ENCODE results near the gene ACD.
"Not testable (repeated sequence)": the region's sequence is repeated elsewhere in the genome, so short reads cannot be mapped to it uniquely, and the experiment has no call there.

The ACD gene

DNA sequence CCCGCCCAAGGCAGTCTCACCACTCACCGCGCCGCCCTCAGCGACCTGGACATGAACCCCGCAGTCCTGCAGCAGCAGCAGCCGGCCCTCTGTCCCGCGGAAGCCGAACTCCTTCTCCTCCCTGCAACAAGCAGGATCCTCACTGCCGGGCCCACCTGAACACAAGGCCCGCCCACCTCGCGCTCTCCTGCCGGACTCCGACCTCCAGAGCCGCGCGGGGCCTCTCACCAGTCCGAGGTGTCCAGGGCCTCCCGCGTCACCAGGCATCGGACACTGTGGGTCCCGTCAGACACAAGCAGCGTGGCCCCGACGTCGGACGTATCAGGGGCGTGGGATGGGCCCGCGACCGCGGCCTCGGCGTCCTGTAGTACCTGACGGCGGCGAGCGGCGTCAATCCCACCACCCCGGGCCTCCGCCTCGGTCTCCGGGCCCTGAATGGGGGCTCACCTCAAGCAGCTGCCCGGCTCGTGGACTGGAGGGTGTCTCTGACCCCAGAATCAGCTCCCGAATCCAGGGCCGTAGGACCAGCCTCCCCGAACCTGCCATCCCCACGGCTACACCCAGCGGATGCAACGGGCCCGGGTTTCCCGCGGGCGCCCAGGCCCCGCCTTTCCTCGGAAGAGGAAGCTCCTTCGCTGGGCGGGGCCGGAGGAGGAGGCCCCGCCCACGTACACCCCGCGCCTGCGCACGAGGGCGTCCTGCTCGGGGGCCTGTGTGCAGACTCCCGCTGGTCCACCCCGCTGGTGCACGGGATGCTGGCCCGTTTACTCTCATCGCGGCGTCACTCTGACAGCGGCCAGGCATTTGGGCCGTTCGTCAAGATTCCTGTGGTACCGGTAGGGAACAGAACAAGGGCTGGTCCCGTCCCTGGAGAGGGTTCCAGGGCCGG, at the start of gene ACD:
TSS of gene ACD (minus strand) at position 586 of the 889 bp plus-strand sequence. CDS start at position 546, 40 bp downstream.
- peak; percentile 59 to 95 (median 86) for DNase-seq

DNA sequence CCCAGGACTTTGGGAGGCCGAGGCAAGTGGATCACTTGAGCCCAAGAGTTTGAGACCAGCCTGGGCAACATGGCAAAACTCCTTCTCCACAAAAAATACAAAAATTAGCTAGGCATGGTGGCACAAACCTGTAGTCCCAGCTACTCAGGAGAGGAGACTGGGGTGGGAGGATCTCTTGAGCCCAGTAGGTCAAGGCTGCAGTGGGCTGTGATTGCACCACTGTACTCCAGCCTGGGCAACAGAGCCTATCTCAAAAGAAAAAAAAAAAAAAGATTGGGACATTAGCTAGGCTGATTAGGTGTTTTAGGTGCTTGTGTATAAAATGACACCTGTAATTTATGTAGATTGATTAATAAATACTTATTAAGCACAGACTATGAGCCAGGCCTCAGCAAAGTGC, 49.0 kb upstream of the ACD start:
- no peak for DNase-seq

DNA sequence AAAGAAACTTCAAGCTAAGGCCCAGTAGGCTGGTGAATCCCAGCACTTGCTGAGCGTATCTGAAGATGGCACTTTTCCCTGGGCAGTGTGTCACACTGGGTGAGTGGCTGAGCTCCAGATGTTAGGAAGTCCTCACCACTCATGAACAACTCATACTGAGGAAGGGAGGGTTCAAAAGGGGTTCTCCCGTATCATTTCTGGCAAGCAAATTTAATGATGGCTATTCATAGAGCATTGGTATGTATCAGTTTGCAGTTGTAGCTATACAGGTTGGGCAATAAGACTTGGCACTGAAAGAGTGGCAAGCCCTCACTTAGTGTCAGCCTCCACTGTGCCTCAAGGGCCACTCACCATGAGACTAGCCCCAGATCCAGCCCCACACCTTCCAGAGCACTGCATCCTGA, 48.3 kb upstream of the ACD start:
- DNase-seq = no peak

DNA sequence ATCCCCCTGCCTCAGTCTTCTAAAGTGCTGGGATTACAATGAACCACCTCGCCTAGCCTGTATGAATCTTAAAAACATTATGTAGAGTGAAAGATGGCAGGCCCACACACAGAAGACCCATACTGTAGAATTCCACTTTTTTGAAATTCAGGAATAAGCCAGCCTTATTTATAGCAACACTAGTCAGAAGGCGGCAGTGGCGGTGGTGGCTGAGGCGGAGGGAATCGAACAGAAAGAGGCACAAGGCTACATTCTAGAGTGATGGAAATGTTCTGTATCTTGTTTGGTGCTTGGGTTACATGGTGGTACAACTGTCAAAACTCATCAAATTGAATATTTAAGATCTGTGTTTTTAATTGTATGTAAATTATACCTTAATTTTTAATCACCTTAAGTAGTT, 47.7 kb upstream of the ACD start:
- no peak for DNase-seq

DNA sequence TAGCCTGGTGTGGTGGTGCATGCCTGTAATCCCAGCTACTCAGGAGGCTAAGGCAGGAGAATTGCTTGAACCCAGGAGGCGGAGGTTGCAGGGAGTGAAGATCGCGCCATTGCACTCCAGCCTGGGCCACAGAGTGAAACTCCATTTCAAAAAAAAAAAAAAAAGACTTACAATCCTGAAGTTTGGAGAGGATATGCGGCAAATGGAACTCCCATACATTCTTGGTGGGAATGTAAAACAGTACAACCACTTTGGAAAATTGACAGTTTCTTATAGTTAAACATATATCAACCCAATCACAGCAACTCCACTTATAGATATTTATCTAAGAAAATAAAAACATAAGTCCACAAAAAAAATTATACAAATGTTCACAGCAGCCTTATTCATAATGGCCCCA, 47.1 kb upstream of the ACD start:
- no peak for DNase-seq

DNA sequence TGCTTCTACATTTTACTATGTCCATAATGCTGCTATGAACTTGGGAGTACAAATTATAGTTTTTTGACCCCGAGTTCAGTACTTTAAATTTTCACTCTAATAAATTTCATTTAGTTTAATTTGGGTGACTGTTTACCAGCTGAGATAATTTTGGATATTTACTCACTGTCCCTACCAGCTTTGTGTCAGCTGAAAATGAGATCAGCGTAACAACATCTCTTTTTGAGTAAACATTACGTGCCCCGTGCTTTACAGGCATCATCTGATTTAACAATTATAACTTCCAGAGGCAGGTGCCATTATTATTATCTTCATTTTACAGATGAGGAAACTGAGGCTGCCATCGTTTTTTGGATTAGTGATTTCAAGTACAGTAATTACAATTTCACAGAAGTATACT, 44.0 kb upstream of the ACD start:
- DNase-seq = no peak

DNA sequence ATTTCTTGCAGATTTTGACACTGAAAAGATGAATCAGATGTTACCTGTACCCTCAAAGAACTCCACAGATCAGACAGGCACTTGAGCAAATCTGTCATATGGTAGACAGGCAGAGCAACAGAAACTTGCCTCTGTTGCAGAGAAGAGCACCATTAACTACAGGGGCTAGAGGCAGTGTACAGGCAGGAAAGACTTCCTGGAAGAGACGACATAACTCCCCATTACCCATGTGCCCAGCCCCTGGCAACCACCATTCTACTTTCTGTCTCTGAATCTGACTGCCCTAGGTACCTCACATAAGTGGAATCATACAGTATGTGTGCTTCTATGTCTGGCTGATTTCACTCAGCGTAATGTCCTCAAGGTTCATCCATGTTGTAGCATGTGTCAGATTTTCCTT, 43.6 kb upstream of the ACD start:
- DNase-seq = no peak

DNA sequence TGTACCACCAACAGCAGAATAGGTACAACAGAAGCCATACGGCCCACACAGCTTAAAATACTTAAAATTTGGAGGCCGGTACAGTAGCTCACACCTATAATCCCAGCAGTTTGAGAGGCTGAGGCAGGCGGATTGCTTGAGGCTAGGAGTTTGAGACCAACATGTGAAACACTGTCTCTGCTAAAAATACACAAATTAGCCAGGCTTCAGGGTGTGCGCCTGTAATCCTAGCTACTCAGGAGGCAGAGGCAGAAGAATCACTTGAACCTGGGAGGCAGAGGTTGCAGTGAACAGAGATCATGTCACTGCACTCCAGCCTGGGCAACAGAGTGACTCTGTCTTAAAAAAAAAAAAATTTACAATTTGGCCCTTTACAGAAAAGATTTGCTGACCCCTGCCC, 42.1 kb upstream of the ACD start:
- no peak for DNase-seq

DNA sequence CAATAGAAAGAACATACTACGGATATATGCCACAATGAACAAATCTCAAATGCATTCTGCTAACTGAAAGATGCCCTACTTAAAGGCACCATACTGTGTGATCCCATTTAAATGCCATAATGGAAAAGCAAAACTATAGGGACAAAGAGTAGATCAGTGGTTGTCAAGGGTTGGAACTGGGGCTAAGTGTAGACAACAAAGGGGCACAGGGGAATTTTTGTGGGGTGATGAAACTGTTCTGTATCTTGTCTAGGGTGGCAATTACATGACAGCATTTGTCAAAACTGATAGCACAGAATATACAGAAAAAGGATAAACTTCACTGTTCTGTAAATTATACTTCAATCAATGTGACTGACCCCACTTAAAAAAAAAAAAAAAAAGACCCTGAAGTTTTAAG, 41.4 kb upstream of the ACD start:
- no peak for DNase-seq

DNA sequence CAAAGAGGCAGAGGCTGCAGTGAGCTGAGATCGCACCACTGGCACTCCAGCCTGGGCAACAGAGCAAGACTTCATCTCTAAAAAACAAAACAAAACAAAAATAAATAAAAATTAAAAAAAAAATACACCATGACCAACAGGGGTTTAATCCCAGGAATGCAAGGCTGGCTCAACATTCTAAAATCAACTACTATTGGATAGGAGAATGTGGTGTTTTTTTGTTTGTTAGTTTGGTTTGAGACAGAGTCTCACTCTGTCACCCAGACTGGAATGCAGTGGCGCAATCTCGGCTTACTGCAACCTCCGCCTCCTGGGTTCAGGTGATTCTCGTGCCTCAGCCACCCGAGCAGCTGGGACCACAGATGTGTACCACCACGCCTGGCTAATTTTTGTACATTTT, 39.2 kb upstream of the ACD start:
- no peak for DNase-seq

DNA sequence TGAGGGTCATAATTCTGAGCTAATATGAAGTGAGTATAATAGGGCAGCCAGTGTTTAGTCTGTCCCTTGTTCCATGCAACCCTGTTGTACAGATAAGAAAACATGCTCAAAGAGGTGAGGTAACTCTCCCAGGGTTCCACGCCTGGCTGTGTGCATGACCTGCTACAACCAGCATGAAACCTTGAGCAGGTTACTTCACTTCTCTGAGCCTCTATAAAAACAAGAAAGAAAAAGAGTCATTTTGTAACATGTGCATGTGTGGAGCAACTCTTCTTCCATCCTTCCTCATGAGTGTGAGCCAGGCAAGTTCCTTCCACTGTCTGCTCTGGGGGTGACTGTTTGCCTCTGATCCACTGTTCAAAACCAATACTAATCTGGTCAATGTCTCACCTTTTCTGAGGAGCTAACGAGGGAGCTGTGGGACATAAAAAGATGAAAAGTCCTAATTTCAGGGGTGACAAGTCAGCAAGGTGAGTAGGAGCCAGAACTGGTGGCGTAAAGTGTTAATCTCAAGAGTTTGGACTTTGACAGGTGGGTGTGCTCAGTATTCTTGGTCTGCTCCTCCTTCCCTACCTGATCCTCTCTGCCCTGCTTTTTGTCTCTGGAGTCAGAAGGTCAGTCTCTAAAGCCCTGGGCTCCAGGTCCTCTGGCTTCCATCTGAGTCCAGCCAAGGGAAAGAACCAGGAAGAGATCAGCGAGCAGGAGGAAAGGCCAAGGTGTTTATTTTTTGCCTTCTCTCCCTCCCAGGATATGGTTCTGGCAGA, 37.5 kb upstream of the ACD start:
- no peak for DNase-seq

DNA sequence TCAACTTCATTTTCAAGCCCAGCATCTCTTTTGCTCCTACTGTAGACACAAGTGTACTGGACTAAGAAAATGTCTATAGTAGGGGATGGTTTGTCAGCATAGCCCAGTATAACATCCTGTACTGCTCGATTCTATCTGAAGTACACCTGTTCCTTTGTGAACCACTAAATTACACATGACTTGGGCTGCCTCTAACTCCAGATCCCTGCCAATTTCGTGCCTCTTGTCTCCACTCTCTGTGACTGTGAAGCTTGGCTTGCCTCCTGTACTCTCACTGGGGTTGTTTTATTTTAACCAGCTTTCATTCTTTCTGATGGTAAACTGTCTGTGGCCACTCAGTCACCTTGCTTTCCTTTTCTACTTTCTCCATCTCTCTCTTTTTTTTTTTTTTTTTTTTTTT, 34.6 kb upstream of the ACD start:
- no peak for DNase-seq

DNA sequence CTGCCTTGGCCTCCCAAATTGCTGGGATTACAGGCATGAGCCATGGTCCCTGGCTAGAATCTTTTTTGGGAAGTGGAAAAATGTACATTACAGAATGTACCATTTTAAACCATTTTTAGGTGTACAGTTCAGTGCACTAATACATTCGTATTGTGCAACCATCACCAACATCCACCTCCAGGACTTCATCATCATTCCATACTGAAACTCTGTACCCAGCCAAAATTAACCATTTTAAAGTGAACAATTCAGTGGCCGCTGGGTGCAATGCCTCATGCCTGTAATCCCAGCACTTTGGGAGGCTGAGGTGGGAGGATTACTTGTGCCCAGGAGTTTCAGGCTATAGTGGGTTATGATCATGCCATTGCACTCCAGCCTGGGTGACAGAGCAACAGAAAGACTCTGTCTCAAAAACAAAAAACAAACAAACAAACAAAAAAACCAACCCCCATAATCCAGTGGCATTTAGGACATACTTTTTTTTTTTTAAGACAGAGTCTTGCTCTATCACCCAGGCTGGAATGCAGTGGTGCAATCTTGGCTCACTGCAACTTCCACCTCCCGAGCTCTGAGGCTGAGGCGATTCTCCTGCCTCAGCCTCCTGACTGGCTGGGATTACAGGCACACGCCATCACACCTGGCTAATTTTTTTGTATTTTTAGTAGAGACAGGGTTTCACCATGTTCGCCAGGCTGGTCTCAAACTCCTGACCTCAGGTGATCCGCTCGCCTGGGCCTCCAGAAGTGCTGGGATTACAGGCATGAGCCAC, 33.6 kb upstream of the ACD start:
- not testable (repeated sequence) for DNase-seq

DNA sequence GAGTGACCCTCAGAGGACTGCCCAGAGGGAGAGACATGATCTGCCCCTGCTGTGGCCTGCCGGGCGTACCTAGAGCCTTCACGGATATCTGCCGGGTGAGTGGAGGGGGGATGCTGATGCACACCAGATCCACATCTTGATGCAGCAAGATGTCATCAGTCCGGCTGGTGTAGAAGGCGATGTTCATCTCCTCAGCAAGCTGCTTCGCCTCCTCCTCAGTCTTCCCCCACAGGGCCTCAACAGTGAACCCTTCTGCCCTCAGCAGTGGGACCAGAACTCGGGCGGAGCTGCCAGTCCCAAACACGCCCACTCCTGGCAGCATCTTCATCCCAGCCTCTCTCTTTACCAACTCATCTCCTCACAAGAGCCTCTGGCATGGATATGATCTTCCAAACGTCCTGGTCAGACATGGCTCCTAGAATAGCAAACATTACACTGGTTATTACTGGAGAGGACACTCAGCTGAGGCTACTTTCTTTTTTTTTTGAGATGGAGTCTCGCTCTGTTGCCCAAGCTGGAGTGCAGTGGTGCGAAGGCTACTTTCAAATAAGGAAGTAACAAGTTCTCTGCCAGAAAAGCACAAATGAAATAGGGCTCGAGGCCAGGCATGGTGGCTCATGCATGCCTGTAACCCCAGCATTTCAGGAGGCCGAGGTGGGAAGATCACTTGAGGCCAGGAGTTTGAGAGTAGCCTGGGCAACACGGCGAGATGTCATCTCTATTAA, 25.5 kb upstream of the ACD start:
- no peak for DNase-seq

DNA sequence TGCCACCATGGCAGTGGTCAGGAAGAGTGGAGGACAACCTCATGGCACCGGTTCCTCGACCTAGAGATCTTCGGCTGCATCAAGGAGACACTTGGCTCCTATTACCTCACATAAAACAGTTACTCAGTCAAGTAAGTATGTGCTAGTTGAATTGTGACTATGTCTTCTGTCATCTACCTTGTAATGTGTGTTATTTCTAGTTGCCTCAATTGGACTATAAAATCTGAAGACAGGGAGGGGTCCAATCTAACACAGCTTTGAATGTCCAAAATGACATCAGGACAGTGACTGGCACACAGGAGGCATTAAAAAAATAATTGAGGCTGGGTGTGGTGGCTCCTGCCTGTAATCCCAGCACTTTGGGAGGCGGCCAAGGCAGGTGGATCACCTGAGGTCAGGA, 23.7 kb upstream of the ACD start:
- DNase-seq = no peak

DNA sequence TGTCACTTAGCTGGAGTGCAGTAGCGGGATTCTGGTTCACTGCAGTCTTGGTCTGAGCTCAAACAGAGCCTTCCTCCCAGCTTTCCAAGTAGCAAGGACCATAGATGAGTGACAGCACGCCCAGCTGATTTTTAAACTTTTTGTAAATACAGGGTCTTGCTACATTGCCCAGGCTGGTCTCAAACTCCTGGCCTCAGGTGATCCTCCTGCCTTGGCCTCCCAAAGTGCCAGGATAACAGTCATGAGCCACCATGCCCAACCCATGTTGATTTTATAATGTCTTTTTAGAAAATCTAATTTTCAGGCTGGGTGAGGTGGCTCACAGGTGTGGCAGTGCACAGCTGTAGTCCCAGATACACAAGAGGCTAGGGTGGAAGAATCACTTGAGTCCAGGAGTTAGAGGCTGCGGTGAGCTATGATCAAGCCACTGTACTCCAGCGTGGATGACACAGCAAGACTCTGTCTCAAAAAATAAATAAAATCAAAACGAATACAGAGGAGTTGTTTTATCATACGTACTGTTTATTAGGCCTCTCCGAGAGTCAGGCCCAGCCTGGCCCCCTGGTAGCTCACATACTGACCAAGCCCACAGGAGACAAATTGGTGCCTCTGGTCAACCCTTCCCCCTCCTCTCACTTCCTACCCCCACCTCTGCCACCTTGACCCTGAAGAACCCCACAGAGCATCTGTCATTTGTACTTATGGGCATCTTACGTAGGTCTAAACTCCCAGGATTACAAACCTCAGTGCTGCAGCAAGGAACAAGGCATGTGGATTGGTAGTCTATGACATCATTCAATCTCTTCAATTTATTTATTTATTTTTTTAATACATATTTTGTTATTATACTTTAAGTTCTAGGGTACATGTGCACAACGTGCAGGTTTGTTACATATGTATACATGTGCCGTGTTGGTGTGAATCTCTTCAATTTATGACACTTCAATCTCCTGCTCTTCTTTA, 20.2 kb upstream of the ACD start:
- DNase-seq = no peak

DNA sequence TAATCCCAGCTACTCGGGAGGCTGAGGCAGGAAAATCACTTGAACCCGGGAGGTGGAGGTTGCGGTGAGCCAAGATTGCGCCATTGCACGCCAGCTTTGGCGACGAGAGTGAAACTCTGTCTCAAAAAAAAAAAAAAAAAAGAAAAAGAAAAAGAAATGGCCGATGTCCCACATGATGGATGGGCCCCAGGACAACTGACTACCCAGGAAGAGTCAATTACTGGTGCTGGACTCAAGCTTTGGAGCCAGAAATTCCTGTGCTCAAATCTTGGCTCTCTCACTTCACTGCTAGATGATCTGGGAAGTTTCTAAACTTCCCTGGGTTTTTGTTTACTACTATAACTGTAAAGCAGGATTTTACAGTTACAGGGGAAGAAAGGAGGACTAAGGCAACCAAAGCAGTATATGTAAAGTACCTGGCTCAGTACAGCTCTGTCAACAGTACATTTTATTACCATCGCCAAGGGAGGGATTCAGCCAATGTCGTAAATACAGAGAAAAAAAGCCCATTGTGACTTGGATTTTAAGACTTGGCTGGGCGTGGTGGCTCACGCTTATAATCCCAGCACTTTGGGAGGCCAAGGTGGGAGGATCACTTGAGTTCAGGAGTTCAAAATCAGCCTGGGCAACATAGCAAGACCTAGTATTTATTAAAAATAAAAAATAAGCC, 18.4 kb upstream of the ACD start:
- DNase-seq = no peak

DNA sequence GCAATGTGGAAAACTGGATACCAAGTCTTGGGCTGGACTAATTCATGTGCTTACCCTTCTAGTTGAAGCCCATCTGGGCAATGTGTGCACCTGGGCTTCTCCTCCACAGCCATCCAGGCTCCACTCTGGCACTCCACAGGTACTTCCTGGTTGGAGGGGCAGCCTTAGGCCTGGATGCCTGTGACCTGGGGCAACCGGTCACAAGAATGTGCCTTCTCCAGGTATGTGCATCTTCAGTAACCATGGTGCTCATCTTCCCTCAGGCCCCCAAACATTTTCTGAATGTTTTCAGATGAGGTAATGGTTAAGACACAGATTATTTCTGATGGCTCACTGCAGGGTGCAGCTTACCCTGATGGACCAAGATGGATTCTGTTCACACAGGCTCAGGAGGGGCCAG, 17.7 kb upstream of the ACD start:
- DNase-seq = no peak

DNA sequence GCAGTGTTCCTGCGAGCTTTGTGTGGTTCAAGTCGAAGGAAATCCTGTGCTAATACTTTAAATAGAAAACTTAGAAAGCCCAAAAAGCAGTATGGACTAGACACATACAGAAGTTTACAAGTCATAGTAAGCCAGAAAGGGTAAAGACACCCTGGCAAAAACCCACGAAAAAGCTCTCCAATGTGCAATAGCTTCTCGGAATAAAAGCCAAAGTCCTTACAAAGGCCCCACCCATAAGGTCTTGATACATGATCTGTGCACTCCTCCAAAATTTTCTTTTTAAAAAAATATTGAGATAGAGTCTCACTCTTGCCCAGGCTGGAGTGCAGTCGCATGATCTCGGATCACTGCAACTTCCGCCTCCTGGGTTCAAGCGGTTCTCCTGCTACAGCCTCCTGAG, 16.9 kb upstream of the ACD start:
- no peak for DNase-seq

DNA sequence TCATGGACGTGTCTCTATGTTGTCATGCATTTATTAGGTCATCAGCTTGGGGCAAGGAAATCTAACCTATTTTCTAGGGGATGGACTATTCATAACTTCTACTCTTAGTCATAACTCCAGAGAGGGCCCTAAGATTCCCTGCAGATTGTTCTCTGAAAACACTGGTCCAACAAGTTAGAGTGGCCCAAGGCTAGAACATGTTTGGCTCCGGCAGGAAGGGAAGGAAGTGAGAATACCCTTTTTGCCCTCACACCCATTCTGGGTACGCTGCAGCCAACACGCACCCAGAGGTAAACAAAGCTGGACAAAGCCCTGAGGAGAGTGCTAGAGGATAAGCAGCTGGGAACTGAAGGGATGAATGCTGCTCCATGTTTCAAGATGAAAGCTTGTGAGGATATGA, 16.5 kb upstream of the ACD start:
- no peak for DNase-seq

Measured in anterior cingulate cortex (tissue), 58 donors.